Activated T-helper 17 cell treated with anti-CD3 and anti-CD28 coated beads, Interleukin-2, amount 50 U/mL, for 72 hours (primary cell): Measurements from ENCODE around the gene APBB2. TPM values are rescaled to one million over a fixed set of nuclear protein-coding genes. Genes with fewer than 3 reads are reported as not detected.

Source experiments
- ATAC-seq: fragments of 150-1000 bp; cut with Tn5 transposase; replicated peaks from 2 replicates; pipeline ENCODE4 v1.10.0; 2021; ENCODE audit warnings: mild to moderate bottlenecking, moderate library complexity
- H3K27ac Mint-ChIP-seq: one replicate; pipeline ENCODE4 v1.8.0; 2022; ENCODE audit warnings: mixed read lengths
- H3K27me3 Mint-ChIP-seq: one replicate; pipeline ENCODE4 v1.8.0; 2022; ENCODE audit warnings: mixed read lengths
- H3K36me3 Mint-ChIP-seq: one replicate; pipeline ENCODE4 v1.8.0; 2022; ENCODE audit warnings: low read depth, mild to moderate bottlenecking, mixed read lengths
- H3K4me1 Mint-ChIP-seq: one replicate; pipeline ENCODE4 v1.8.0; 2022; ENCODE audit warnings: mixed read lengths
- H3K4me3 Mint-ChIP-seq: one replicate; pipeline ENCODE4 v1.8.0; 2022; ENCODE audit warnings: mild to moderate bottlenecking, mixed read lengths
- H3K9me3 Mint-ChIP-seq: one replicate; pipeline ENCODE4 v1.8.0; 2022; ENCODE audit warnings: mixed read lengths
- total RNA-seq, 2 donors: library from RNA; stranded (reverse); gene quantifications; one replicate each; pipeline ENCODE4 v1.2.3, GENCODE V29; 2022

APBB2 gene
- total RNA-seq, 2 donors from 2014 or later, result 1.6 to 3.0 TPM

- no peaks in the 10 kb centered on the region for H3K9me3 Mint-ChIP-seq
- no peak overlapping the region for H3K27ac Mint-ChIP-seq
- H3K27me3 Mint-ChIP-seq, result peaks cover 12% of the 10 kb centered on the region
- H3K36me3 Mint-ChIP-seq, result no peaks in the 10 kb centered on the region
- no peak overlapping the region for H3K4me3 Mint-ChIP-seq
- no peak for ATAC-seq
- H3K4me1 Mint-ChIP-seq, result no peaks in the 10 kb centered on the region
Measured at GRCh38 chr4:41079881-41080560, 134.3 kb downstream of the APBB2 start.

DNA sequence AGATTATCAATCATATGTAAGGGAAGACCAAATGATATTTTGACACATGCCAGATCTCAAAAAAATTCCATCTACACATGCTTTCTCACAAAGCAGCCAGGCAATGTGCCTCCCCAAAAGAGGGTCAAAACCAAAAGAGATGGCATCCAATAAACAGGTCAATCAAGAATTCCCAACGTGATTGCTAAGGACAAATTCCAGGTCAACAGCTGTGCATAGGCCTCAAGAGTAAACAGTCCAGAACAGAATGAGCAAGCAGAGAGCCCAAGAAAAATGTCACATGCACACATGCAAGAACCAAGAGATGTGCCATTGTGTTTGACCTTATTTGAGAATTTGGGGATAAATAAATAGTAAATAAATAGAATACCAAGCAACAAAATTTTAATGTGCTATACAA lies 136.7 kb downstream of the APBB2 start:
- ATAC-seq, result no peak
- H3K27ac Mint-ChIP-seq, result no peak overlapping the region
- no peaks in the 10 kb centered on the region for H3K9me3 Mint-ChIP-seq
- peaks cover 12% of the 10 kb centered on the region for H3K27me3 Mint-ChIP-seq
- no peaks in the 10 kb centered on the region for H3K4me1 Mint-ChIP-seq
- H3K36me3 Mint-ChIP-seq, result no peaks in the 10 kb centered on the region
- H3K4me3 Mint-ChIP-seq, result no peak overlapping the region

- no peak overlapping the region for H3K27ac Mint-ChIP-seq
Measured at GRCh38 chr4:41076481-41076880, 137.9 kb downstream of the APBB2 start.

GRCh38 chr4:41074215-41074614 lies 140.1 kb downstream of the APBB2 start:
- Mint-ChIP-seq H3K36me3 (no peaks in the 10 kb centered on the region), H3K4me3 (no peak overlapping the region), H3K4me1 (no peaks in the 10 kb centered on the region), H3K9me3 (no peaks in the 10 kb centered on the region), H3K27ac (no peak overlapping the region), H3K27me3 (peaks cover 8% of the 10 kb centered on the region)
- no peak for ATAC-seq

More at GRCh38 chr4:41076481-41076880, 137.9 kb downstream of the APBB2 start:
- Mint-ChIP-seq H3K4me3 (no peak overlapping the region), H3K4me1 (no peaks in the 10 kb centered on the region), H3K9me3 (no peaks in the 10 kb centered on the region), H3K27me3 (peaks cover 8% of the 10 kb centered on the region), H3K36me3 (no peaks in the 10 kb centered on the region)
- no peak for ATAC-seq

DNA sequence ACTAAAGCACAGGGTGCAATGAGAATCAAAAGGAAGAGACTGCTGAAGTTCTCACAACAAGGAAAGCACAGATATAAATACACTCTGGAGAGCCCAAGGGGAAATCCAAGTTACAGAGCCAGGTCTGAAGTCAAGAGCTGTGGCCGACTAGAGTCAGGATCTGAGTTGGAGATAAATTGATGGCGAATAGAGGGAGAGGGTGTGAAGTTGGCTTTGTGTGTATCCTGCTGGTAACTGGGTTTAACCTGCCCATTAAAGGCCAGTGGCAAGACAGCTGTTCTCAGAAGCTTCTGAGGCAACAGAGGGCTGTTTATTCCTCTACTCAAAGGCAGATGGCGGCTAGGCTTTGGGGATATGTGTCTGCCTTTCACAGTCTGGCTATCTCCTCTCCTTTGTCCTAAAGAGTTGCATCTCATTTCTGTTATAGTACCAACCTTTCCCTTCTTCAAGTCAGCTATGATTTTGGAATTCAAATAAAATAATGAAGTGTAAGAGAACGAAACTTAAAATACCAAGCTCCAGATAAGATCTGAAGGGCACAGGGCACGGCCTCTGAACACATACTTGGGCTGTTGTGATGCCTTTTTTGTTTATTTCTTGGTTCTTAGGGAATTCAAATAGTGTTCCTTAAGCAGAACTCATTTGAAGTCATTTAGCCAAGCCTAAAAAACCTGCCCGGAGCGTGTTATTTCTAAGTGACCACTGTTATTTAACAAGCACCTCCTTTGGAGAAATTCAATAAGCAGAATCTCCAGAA lies 142.1 kb downstream of the APBB2 start:
- no peak for ATAC-seq
- Mint-ChIP-seq H3K27ac (no peak overlapping the region), H3K36me3 (no peaks in the 10 kb centered on the region), H3K4me1 (no peaks in the 10 kb centered on the region), H3K4me3 (no peak overlapping the region), H3K9me3 (no peaks in the 10 kb centered on the region), H3K27me3 (peaks cover 8% of the 10 kb centered on the region)

GRCh38 chr4:41070516-41071281 lies 143.6 kb downstream of the APBB2 start:
- no peak for ATAC-seq
- no peak overlapping the region for H3K27ac Mint-ChIP-seq
- no peaks in the 10 kb centered on the region for H3K27me3 Mint-ChIP-seq
- no peaks in the 10 kb centered on the region for H3K36me3 Mint-ChIP-seq
- no peaks in the 10 kb centered on the region for H3K4me1 Mint-ChIP-seq
- no peaks in the 10 kb centered on the region for H3K9me3 Mint-ChIP-seq
- no peak overlapping the region for H3K4me3 Mint-ChIP-seq

- no peak for ATAC-seq
- no peaks in the 10 kb centered on the region for H3K27me3 Mint-ChIP-seq
- H3K9me3 Mint-ChIP-seq, result no peaks in the 10 kb centered on the region
- no peaks in the 10 kb centered on the region for H3K4me1 Mint-ChIP-seq
- H3K27ac Mint-ChIP-seq, result no peak overlapping the region
- H3K36me3 Mint-ChIP-seq, result no peaks in the 10 kb centered on the region
- no peak overlapping the region for H3K4me3 Mint-ChIP-seq
Measured at GRCh38 chr4:41069838-41070237, 144.5 kb downstream of the APBB2 start.

DNA sequence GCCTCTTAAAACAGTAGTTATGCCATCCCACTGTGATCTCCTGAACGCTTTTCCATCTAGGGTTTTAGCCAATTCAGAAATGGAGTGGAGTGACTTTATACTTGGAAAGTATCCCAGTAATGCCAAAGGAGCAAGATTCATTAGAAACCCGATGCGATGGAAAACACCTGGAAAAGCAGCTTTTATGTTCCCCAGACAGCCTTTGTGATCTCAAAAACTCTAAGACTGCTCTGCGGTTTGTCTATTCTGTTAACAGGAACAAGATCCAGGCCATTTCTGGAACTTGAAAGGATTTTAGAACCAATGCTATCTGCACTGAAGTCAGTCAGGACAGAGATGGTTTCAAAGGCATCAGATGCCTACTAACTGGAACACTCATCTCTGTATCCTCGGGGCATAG lies 145.1 kb downstream of the APBB2 start:
- ATAC-seq, result no peak
- no peaks in the 10 kb centered on the region for H3K36me3 Mint-ChIP-seq
- H3K27me3 Mint-ChIP-seq, result no peaks in the 10 kb centered on the region
- H3K4me1 Mint-ChIP-seq, result no peaks in the 10 kb centered on the region
- no peak overlapping the region for H3K4me3 Mint-ChIP-seq
- no peaks in the 10 kb centered on the region for H3K9me3 Mint-ChIP-seq
- no peak overlapping the region for H3K27ac Mint-ChIP-seq

DNA sequence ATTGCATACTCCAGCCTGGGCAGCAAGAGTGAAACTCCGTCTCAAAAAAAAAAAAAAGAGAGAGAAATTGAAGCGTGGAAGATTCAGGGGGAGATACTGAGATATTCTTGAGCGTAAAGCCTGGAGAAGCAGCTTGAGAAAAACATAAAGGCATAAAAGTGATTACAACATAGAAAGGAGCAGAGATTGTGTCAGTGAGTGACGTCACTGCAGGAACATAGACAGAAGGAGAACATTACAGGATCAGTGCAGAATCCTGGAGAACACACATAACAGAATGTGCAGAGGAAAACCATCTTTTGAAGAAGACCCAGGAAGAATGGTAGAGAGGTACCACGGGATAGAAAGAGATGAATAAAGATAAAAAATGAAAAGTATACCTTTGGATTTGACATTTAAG lies 147.0 kb downstream of the APBB2 start:
- ATAC-seq, result no peak
- Mint-ChIP-seq H3K9me3 (no peaks in the 10 kb centered on the region), H3K4me3 (no peak overlapping the region), H3K36me3 (no peaks in the 10 kb centered on the region), H3K27ac (no peak overlapping the region), H3K4me1 (no peaks in the 10 kb centered on the region), H3K27me3 (no peaks in the 10 kb centered on the region)

- Mint-ChIP-seq H3K36me3 (no peaks in the 10 kb centered on the region), H3K27ac (no peak overlapping the region), H3K4me1 (no peaks in the 10 kb centered on the region), H3K27me3 (no peaks in the 10 kb centered on the region), H3K4me3 (no peak overlapping the region), H3K9me3 (no peaks in the 10 kb centered on the region)
- ATAC-seq, result no peak
Measured at GRCh38 chr4:41066049-41066448, 148.3 kb downstream of the APBB2 start.

DNA sequence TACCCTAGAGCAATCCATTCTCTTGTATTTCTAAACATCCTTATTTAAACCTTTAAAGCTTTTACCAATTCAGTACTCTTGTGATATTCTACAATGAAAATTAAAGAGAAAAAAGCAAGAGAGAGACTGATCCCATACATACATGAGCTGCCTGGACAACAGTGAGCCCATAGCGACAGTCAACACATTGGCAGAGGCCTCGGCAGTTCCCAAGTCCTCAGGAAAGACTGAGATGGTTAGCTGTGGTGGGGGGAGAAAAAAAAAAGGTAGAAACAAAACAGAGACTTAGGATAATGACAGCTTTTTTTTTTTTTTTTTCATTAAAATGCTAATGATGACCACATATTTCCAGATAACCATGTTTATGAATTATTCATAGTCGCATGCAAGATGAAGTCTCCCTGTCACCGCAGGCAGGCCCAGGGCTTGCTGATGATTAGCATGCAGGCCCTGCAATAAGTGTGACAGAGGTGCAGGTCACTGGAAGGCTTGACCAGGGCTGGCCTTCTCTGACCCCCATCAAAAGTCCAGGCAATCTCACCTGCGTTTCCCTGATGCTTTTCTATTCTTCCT lies 148.8 kb downstream of the APBB2 start:
- H3K9me3 Mint-ChIP-seq, result no peaks in the 10 kb centered on the region
- no peaks in the 10 kb centered on the region for H3K27me3 Mint-ChIP-seq
- no peaks in the 10 kb centered on the region for H3K36me3 Mint-ChIP-seq
- ATAC-seq, result no peak
- H3K4me1 Mint-ChIP-seq, result no peaks in the 10 kb centered on the region
- no peak overlapping the region for H3K4me3 Mint-ChIP-seq
- no peak overlapping the region for H3K27ac Mint-ChIP-seq

DNA sequence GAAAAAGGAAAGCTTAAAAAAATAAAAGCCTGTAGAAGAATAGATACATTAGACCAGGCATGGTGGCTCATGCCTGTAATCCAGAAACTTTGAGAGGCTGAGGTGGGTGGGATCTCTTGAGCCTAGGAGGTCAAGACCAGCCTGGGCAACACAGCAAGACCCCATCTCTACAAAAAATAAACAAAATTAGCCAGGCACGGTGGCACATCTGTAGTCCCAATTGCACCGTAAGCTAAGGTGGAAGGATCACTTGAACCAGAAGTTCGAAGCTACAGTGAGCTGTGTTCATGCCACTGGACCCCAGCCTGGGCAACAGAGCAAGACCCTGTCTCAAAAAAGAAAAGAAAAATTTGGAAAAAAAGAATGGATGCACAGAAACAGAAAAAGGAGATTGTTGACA lies 149.4 kb downstream of the APBB2 start:
- no peaks in the 10 kb centered on the region for H3K36me3 Mint-ChIP-seq
- no peaks in the 10 kb centered on the region for H3K4me1 Mint-ChIP-seq
- H3K9me3 Mint-ChIP-seq, result no peaks in the 10 kb centered on the region
- H3K27ac Mint-ChIP-seq, result no peak overlapping the region
- ATAC-seq, result no peak
- H3K4me3 Mint-ChIP-seq, result no peak overlapping the region
- no peaks in the 10 kb centered on the region for H3K27me3 Mint-ChIP-seq

DNA sequence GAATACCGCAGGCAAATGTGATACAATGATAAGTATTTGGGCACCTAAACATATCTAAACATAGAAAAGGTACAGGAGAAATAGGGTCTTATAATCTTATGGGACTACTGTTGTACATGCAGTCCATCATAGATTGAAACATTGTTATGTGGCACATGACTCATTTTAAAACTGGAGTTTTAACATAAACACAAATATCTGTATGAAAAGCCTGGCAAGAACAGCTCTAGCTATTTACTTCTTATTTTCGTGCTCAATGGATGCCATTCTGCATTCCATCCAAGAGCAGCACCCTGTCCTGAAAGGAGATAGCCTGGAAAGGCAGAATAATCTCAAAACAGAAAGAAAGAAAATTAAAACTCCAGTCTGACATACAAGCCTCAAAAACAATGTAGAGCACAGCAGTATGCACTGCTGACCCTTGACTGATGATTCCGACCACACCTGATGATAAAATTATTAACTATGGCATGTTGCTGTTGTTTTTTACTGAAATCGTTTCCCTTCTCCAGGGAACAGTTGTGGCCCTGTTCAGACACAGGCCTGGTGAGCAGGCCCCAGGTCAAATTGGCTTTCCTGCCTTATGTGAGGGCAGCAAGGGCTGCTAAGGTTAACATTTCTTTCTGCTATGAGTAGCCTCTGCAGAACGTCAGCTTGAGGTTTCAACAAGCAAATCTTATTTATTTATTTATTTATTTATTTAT lies 152.7 kb downstream of the APBB2 start:
- Mint-ChIP-seq H3K9me3 (no peaks in the 10 kb centered on the region), H3K36me3 (no peaks in the 10 kb centered on the region), H3K27ac (no peak overlapping the region), H3K27me3 (no peaks in the 10 kb centered on the region), H3K4me1 (no peaks in the 10 kb centered on the region), H3K4me3 (no peak overlapping the region)
- no peak for ATAC-seq
